Stimulated activated CD8-positive, alpha-beta memory T cell treated with anti-CD3 and anti-CD28 coated beads, Interleukin-15, amount 100 ng/mL, for 48 hours (primary cell): ENCODE measurements around the gene PSMD6.

Source experiments
- DNase-seq, 2 donors: peaks; one replicate each; pipeline ENCODE4 v3.0.0-alpha.2; 2020; ENCODE audit warnings: low read depth in 2 of 2

PSMD6 gene

DNA sequence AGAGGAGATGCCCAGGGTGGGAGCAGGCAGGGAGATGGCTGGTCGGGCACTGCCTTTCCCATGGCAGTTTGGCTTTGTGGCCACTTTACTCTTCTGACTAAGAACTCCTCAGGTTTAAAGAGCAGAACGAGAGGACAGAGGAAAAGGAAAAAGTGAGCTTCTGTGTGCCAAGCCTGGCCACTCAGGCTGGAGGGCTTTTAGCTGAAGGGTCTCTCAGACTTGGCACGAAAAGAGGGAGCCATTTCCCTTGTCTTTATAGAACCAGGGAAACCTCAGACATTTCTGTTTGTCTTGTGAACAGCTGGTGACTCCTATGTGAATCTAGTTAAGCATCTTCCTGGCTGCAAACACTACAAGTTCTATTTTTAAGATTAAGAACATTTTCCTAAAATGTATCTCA is 23.3 kb upstream of the PSMD6 start:
- DNase-seq = no peak

DNA sequence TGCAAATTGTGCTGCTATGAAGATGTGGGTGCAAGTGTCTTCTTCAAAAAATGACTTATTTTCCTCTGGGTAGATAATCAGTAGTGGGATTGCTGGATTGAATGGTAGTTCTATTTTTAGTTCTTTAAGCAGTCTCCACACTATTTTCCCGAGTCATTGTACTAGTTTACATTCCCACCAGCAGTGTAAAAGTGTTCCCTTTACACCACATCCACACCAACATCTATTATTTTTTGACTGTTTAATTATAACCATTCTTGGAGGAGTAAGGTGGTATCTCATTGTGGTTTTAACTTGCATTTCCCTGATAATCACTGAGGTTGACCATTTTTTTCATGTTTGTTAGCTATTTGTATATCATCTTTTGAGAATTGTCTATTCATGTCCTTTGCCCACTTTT is 19.7 kb upstream of the PSMD6 start:
- no peak for DNase-seq

- no peak for DNase-seq
Observed at GRCh38 chr3:64039981-64040733, 16.9 kb upstream of the PSMD6 start.

- DNase-seq = no peak
Observed at GRCh38 chr3:64039332-64039731, 16.0 kb upstream of the PSMD6 start.

GRCh38 chr3:64038253-64038767 is 15.0 kb upstream of the PSMD6 start:
- DNase-seq = no peak

GRCh38 chr3:64037084-64037483 is 13.8 kb upstream of the PSMD6 start:
- no peak for DNase-seq

- DNase-seq = no peak
Observed at GRCh38 chr3:64033069-64033468, 9.8 kb upstream of the PSMD6 start.

DNA sequence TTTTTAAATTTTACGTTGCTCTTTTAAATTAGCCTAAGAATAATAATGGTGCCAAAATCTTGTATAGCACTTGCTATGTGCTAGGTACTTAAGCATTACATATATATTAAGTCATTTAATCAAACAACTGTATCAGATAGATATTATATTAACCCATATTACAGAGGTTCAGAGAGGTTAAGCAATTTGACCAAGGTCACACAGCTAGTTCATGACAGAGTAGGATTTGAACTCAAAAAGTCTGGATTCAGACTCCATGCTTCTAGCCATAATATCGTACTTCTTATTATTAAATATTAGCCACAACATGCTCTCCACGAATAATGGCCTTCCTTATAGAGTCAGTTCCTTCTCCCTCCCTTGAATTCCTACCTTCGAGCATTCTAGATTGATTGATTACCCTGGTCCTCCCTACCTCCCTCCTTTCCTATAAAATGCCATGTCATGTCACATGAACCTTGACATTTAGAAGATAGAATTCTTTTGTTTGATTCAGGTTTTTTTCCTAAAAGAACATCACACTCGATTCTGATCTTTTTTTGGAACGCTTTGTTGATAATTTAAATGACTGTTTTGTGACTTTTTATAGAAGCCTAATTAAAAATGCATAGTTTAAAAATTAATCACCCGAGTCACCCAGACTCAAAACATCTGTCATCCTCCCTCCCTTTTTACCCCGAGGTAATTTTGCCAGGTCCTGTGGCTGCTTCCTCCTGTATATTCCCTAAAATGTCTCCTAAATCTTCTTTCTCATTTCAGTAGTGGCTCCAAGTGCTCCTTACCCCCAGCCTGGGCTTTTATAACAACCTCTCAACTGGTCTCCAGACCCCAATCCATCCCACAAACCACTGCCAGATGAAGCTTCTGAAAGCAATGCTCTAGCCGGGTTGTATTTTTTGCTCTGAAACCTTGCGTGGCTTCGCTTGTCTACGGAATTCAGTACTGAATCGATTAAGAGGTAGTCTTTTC is 8.5 kb upstream of the PSMD6 start:
- no peak for DNase-seq

GRCh38 chr3:64030741-64031140 is 7.4 kb upstream of the PSMD6 start:
- peak; percentile 57 to 59 for DNase-seq

DNA sequence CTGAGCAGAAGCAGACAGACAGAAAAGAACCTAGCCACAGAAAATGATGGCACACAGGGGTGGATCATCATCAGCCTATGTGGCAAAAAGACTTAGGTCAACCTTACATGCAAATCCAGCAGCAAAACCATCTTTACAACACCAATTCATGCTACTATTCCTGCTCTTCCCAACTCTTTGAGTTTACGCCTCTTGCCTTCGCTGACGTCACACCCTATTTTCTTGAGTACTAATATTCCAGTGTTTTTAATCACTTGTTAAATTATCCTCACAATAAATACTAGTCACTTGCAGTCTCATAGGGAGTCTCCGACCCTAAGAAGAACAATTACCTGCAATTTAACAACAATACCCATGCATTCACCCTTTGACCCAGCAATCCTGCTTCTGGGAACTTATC is 6.0 kb upstream of the PSMD6 start:
- DNase-seq = no peak

- no peak for DNase-seq
Observed at GRCh38 chr3:64028754-64029153, 5.5 kb upstream of the PSMD6 start.

- no peak for DNase-seq
Observed at GRCh38 chr3:64027658-64028057, 4.4 kb upstream of the PSMD6 start.

DNA sequence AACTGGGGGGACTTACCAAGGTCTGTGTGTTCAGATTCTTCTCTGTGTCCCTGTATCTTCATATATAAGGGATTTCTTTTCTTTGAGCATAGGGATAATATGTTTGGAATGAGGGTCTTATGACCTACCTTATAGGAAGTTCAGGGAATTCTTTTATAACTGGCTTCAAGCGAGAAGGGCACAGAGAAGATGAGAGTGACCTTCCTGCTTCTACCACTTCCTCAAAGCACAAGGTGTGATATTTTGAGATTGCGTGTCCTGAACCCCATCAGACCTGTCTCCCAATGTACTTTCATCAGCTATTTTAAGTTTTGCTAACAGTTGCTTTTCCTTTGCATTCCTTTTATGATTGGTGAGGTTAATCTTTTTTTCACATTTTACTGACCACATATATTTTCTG is 3.1 kb upstream of the PSMD6 start:
- DNase-seq = no peak

GRCh38 chr3:64023861-64024223 is 548 bp upstream of the PSMD6 start:
- no peak for DNase-seq

DNA sequence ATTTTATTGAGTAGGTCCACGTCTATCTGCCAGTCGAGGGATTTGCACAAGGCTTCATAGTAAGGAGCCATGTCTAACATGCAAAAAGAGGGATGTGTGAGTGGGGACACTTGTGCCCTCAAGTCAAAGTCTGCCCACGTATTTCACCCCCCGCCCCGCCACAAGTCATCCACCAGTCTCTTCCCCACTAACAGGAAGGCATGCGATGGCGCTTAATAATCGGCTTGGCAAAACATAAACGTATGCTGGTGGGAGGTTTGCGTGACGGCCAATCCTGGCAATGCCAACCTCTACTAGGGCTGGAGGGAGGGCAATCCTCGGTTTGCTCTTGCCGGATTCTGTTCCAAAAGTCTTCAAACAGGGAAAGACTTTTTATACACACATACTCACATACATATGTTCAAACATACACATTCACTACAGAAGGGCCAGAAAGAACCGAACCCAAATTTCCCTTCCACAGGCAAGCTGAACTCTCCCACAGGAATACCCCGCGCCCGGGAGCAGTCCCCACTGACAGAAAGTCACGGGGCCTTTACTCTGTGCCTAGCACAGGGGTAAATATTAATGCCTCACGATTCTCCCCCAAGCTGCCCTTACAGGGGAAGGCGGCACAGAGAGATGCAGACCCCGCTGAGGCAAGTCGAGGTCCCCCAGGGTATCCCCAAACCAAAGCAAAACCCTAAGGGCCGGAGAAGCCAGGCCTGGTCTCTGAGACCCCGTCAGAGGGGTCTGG is 675 bp downstream of the PSMD6 start:
- no peak for DNase-seq

GRCh38 chr3:64021922-64022321 is 1.4 kb downstream of the PSMD6 start:
- DNase-seq = no peak

DNA sequence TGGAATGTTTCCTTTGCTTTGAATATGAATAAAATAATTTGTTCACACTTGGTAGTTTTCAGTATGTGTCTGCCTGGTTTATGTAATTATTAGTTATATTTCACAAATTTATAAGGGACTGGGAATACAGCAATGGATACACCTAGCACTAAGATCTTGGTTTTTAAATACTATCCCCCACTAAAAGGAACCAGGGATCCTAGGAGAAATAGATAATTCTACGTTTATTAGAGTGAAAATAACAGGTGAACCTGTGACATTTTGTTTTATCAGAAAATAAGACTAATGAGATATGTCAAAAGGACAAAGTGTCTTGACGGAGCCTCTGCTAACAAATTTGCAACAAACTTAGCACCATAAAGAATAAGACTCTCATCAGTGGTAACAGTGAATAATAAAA is 3.4 kb downstream of the PSMD6 start:
- DNase-seq = no peak

- DNase-seq = no peak
Observed at GRCh38 chr3:64019271-64019670, 4.0 kb downstream of the PSMD6 start.

DNA sequence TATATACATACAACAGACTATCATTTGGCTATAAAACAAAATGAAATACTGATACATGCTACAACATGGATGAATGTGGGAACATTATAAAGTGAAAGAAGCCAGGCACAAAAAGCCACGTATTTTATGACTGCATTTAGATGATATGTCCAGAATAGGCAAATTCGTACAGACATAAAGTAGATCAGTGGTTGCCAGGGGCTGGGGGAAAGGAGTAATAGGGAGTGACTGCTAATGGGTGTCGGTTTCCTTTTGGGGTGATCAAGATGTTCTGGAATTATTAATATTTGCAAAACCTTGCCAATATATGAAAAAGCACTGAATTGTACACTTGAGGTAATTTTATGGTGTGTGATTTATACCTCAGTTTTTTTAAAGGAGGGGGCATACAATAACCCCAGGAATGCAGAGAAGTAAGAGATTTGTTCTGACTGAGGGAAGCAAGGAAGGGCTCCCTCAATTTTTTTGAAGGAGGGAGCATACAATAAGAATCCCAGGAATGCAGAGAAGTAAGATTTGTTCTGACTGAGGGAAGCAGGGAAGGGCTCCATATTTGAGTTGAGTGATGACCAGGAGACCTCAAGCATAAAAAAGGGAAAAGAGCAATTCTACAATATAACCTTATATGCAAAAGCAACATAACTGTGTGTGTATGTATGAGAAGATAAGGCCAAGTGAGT is 6.2 kb downstream of the PSMD6 start:
- no peak for DNase-seq

- no peak for DNase-seq
Observed at GRCh38 chr3:64011685-64012084, 11.6 kb downstream of the PSMD6 start.

DNA sequence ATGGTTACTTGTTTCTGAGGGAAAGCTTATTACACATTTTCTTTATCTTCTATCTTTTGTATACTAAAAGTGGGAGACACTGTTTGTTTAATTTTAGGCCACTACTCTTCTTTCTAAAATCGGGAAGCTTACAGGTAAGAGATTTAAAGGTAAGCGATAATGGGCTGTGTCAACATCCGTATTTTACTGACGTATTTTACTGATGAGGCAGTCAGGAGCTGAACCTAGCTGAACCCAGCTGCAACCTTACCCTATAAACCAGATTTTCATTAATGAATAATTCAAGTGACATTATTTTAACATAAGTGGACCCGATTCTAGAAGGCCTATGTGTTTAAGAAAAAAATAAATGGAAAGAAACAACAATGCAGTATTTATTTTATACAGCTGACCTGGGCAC is 13.1 kb downstream of the PSMD6 start:
- no peak for DNase-seq

DNA sequence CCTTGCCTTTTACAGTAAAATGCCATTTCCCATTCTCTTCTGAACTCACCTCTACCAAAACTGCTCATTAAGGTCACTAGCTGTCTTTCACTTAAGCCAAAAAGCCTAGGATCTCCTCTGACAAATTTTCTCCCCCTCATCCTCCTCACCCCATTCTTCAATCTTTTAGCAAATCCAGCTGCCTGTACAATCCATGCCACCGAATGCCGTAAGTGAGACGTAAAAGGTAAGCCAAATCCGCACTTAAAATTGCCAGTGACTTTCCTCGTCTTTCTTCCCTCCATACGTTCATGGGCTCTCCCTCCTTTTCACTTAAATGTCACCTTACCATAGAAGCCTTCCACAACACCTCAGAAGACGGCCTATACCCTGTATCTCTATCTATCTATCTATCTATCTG is 13.8 kb downstream of the PSMD6 start:
- DNase-seq = no peak
